Endothelial cell of umbilical vein (primary cell): ENCODE data around the gene REPS1. TPM values are rescaled to one million over a fixed set of nuclear protein-coding genes. Genes with fewer than 3 reads are reported as not detected.
A peak's percentile ranks its signal among the peaks of the same experiment; 100 is the strongest.

Experiments
- BruUV-seq: library from RNA; stranded (reverse); fragments of 400-500 nt; replicated peaks from 2 replicates; lab custom pipeline; 2021; lab: Mats Ljungman, UMichigan
- CTCF ChIA-PET: fragments of 300-600, 350-600 bp; sonication (Branson Sonifier 250); formaldehyde crosslinking; loops from one replicate; lab custom pipeline; 2021; ENCODE audit warnings: antibody characterized with exemption, inconsistent platforms; lab: Charles Lee
- POLR2A ChIA-PET: fragments of 300-600, 350-600 bp; sonication (Branson Sonifier 250); formaldehyde crosslinking; loops from one replicate; lab custom pipeline; 2021; ENCODE audit warnings: antibody characterized with exemption, inconsistent platforms; lab: Charles Lee
- DNase-seq: peaks from one replicate; pipeline ENCODE4 v3.0.0-alpha.2; 2011; ENCODE audit warnings: low read depth, low spot score
- FAIRE-seq: peaks from 2 replicates; lab custom pipeline; 2011; peaks lifted over from hg19 to GRCh38; lab: Jason Lieb, UNC
- H2AFZ ChIP-seq: 2 replicates; pipeline ENCODE4 v1.6.0; 2012; ENCODE audit warnings: low read depth, low read length, control low read depth, inconsistent platforms
- H3K27ac ChIP-seq: 2 replicates; pipeline ENCODE4 v1.5.1; 2011; ENCODE audit warnings: low read depth, mild to moderate bottlenecking, control low read depth, low read length, moderate library complexity; ENCODE audit not compliant: insufficient read depth
- H3K27me3 ChIP-seq, 2 experiments: 2 replicates each; pipeline versions ENCODE4 v1.6.0 to v1.6.1; 2011; ENCODE audit warnings: low read length in 2 of 2, mixed read lengths in 1 of 2; ENCODE audit not compliant: control insufficient read depth in 2 of 2, insufficient read depth in 2 of 2
- H3K36me3 ChIP-seq, 2 experiments: 2 replicates in 1 of 2; 3 replicates in 1 of 2; pipeline ENCODE4 v1.5.1; 2011; ENCODE audit warnings: low read length in 2 of 2, mild to moderate bottlenecking in 1 of 2, moderate library complexity in 1 of 2; ENCODE audit not compliant: control insufficient read depth in 2 of 2, insufficient read depth in 2 of 2; ENCODE audit errors: extremely low read depth in 1 of 2
- H3K4me1 ChIP-seq: 3 replicates; pipeline ENCODE4 v1.5.1; 2011; ENCODE audit warnings: mild to moderate bottlenecking, low read length; ENCODE audit not compliant: control insufficient read depth, insufficient read depth; ENCODE audit errors: extremely low read depth
- H3K4me2 ChIP-seq: 2 replicates; pipeline ENCODE4 v1.6.1; 2011; ENCODE audit warnings: low read length, control low read depth, mixed read lengths; ENCODE audit not compliant: insufficient read depth
- H3K4me3 ChIP-seq, 3 experiments: fragments of 200-600 bp in 1 of 3; sonication (generic), shearing (Covaris generic) in 1 of 3; replicated peaks in 1 of 3; 2 replicates each; pipeline ENCODE4 v1.5.1; 2011 to 2016; ENCODE audit warnings: control low read depth in 3 of 3, low read length in 3 of 3, mild to moderate bottlenecking in 2 of 3, inconsistent platforms in 1 of 3, low read depth in 1 of 3, moderate library complexity in 1 of 3; ENCODE audit not compliant: insufficient read depth in 1 of 3
- H3K79me2 ChIP-seq: 2 replicates; pipeline ENCODE4 v1.6.0; 2012; ENCODE audit warnings: low read length, inconsistent platforms; ENCODE audit not compliant: control insufficient read depth, insufficient read depth
- H3K9ac ChIP-seq: replicated peaks from 2 replicates; pipeline ENCODE3; 2011; ENCODE audit warnings: low read length, control low read depth; ENCODE audit not compliant: insufficient read depth; ENCODE audit errors: extremely low read depth
- H3K9me1 ChIP-seq: replicated peaks from 3 replicates; pipeline ENCODE4 v1.6.0; 2011; ENCODE audit warnings: mild to moderate bottlenecking, low read length; ENCODE audit not compliant: control insufficient read depth, insufficient read depth; ENCODE audit errors: extremely low read depth
- H3K9me3 ChIP-seq: replicated peaks from 2 replicates; pipeline ENCODE4 v1.5.1; 2012; ENCODE audit warnings: low read length, inconsistent platforms; ENCODE audit not compliant: control insufficient read depth, insufficient read depth
- H4K20me1 ChIP-seq: replicated peaks from 2 replicates; pipeline ENCODE3; 2011; ENCODE audit warnings: mild to moderate bottlenecking, low read length; ENCODE audit not compliant: control insufficient read depth, insufficient read depth; ENCODE audit errors: extremely low read depth
- CTCF ChIP-seq, 2 donors: IDR thresholded peaks; 1 replicate in 1 of 2; 2 replicates in 1 of 2; pipeline ENCODE4 v1.5.1; 2011; ENCODE audit warnings: low read length in 2 of 2, mild to moderate bottlenecking in 2 of 2, moderate library complexity in 2 of 2, control low read depth in 1 of 2, inconsistent platforms in 1 of 2, low read depth in 1 of 2; ENCODE audit not compliant: insufficient read depth in 1 of 2; ENCODE audit errors: extremely low read depth in 1 of 2
- EZH2 ChIP-seq: IDR thresholded peaks from 2 replicates; pipeline ENCODE4 v1.6.1; 2012; ENCODE audit warnings: borderline replicate concordance, low read depth, mild to moderate bottlenecking, moderate library complexity, low read length, inconsistent platforms; ENCODE audit not compliant: severe bottlenecking
- FOS ChIP-seq: IDR thresholded peaks from 2 replicates; pipeline ENCODE4 v1.6.1; 2011; ENCODE audit warnings: mild to moderate bottlenecking, low read length, moderate library complexity, borderline replicate concordance; ENCODE audit not compliant: insufficient read depth
- GATA2 ChIP-seq: IDR thresholded peaks from 2 replicates; pipeline ENCODE4 v1.7.0; 2011; ENCODE audit warnings: low read depth, mild to moderate bottlenecking, moderate library complexity, mixed read lengths, low read length; ENCODE audit not compliant: insufficient read length, insufficient read depth
- JUN ChIP-seq: IDR thresholded peaks from 2 replicates; pipeline ENCODE4 v1.6.1; 2011; ENCODE audit warnings: borderline replicate concordance, low read depth; ENCODE audit not compliant: insufficient read length, insufficient read depth
- MAX ChIP-seq: IDR thresholded peaks from 2 replicates; pipeline ENCODE4 v1.6.1; 2011; ENCODE audit not compliant: insufficient read depth, insufficient read length
- MYC ChIP-seq: IDR thresholded peaks from one replicate; pipeline ENCODE4 v1.6.1; 2011; ENCODE audit warnings: mild to moderate bottlenecking, low read depth, low read length
- POLR2A ChIP-seq: IDR thresholded peaks from 2 replicates; pipeline ENCODE4 v1.6.1; 2012; ENCODE audit warnings: low read depth, mild to moderate bottlenecking, control low read depth, low read length
- POLR2AphosphoS5 ChIP-seq: IDR thresholded peaks from 2 replicates; pipeline ENCODE4 v1.6.1; 2012; ENCODE audit warnings: low read depth, mild to moderate bottlenecking, control low read depth, low read length, moderate library complexity; ENCODE audit not compliant: insufficient read depth
- dilution Hi-C: fragments of 300-500 bp; cut with MboI; formaldehyde crosslinking; loops from one replicate; pipeline ENCODE4 v1.15.0; 2019; ENCODE audit warnings: low sequenced_read_pairs; ENCODE audit not compliant: extremely low pct_ligation_motif_present
- intact Hi-C: fragments of 100-400 bp; cut with micrococcal nuclease; formaldehyde crosslinking; loops from one replicate; pipeline ENCODE4 v1.10.0; 2022
- polyA plus RNA-seq, 4 experiments: library from polyadenylated mRNA; depleted of rRNA in 3 of 4; stranded (reverse) in 3 of 4; unstranded in 1 of 4; fragments of >200 nt; gene quantifications; 2 replicates each; pipeline versions ENCODE4 v1.2.1 to v1.2.3, GENCODE V29; 2011 to 2012; ENCODE audit warnings: missing spikeins in 1 of 4
- total RNA-seq: library from RNA; stranded (reverse); gene quantifications from 2 replicates; pipeline ENCODE4 v1.2.3, GENCODE V29; 2021

The REPS1 gene
- total and polyA plus RNA-seq, 2 donors (not counting 3 experiments of a cell fraction or from before 2014, with no cell fraction given) = 20.6 to 35.0 TPM

GRCh38 chr6:138920906-138921305 is 67.1 kb downstream of the REPS1 start:
- no peak for TF ChIP-seq POLR2A
- FAIRE-seq = peak; percentile 54
- Histone ChIP-seq H3K4me3 (no peak overlapping the region), H3K36me3 (peaks cover 0 to 5% of the 10 kb centered on the region in 2 experiments), H3K79me2 (no peaks in the 10 kb centered on the region), H3K9ac (no peak overlapping the region), H3K27ac (no peak overlapping the region), H3K4me1 (peaks cover 9% of the 10 kb centered on the region), H3K27me3 (no peaks in the 10 kb centered on the region), H3K4me2 (no peak overlapping the region), H4K20me1 (no peaks in the 10 kb centered on the region), H2AFZ (no peak overlapping the region), H3K9me3 (no peaks in the 10 kb centered on the region), H3K9me1 (no peaks in the 10 kb centered on the region)
- BruUV-seq = no TSS peak
- DNase-seq = peak; percentile 72
- CTCF ChIA-PET = interaction anchor here (0.8 to 2.8 kb wide), 12 partner anchors 10 to 444 kb away, joined by 3 to 10 read pairs (median 3); no protein-coding TSS in a partner anchor
- intact Hi-C loops = loop anchor here (2.0 to 10.0 kb wide), 2 partner anchors 68 to 444 kb away; partner anchors contain the start of gene REPS1
- dilution Hi-C loops = no loop called here
- POLR2A ChIA-PET = no interaction called here

GRCh38 chr6:138914701-138915100 is 73.4 kb downstream of the REPS1 start:
- FAIRE-seq = no peak
- intact Hi-C loops = no loop called here
- H3K9ac ChIP-seq = no peak overlapping the region

More at GRCh38 chr6:138914701-138915100, 73.4 kb downstream of the REPS1 start:
- ChIA-PET POLR2A (no interaction called here), CTCF (no interaction called here)
- BruUV-seq = no TSS peak
- H3K27me3 ChIP-seq = no peaks in the 10 kb centered on the region
- no peak overlapping the region for H3K27ac ChIP-seq
- no peak for TF ChIP-seq MYC
- TF ChIP-seq JUN = no peak
- no peak for TF ChIP-seq MAX
- TF ChIP-seq CTCF (IDR thresholded peaks at IDR 0.05; ENCODE audit: extremely low read depth in 1 of 2, insufficient read depth in 1 of 2, low read depth in 1 of 2, low read length in 2 of 2) = no peak
- TF ChIP-seq GATA2 = no peak
- TF ChIP-seq EZH2 = no peak
- TF ChIP-seq POLR2A = no peak
- TF ChIP-seq POLR2AphosphoS5 = no peak
- TF ChIP-seq FOS = no peak
- no peaks in the 10 kb centered on the region for H4K20me1 ChIP-seq
- peaks cover 0 to 11% of the 10 kb centered on the region in 2 experiments for H3K36me3 ChIP-seq
- no peaks in the 10 kb centered on the region for H3K9me3 ChIP-seq
- dilution Hi-C loops = no loop called here
- DNase-seq = no peak
- no peaks in the 10 kb centered on the region for H3K79me2 ChIP-seq
- H3K4me2 ChIP-seq = no peak overlapping the region
- H2AFZ ChIP-seq = no peak overlapping the region
- no peaks in the 10 kb centered on the region for H3K9me1 ChIP-seq
- H3K4me1 ChIP-seq = no peaks in the 10 kb centered on the region
- no peak overlapping the region for H3K4me3 ChIP-seq
